ENCODE data around the gene UQCRC1. TPM values are rescaled to one million over a fixed set of nuclear protein-coding genes. Genes with fewer than 3 reads are reported as not detected.

UQCRC1 gene
- total RNA-seq, 1 donor from 2014 or later: 753 TPM

GRCh38 chr3:48635222-48636021 is 26.0 kb upstream of the UQCRC1 start, which contains the start of gene SLC26A6:
TSS of gene SLC26A6 (minus strand) at chr3:48635461. CDS start at chr3:48635393, 68 bp downstream.
- intact Hi-C loops (cut with DNase I): loop anchor here (1.0 to 2.0 kb wide), 3 partner anchors 21 to 49 kb away; partner anchors contain the start of genes NCKIPSD and UQCRC1

GRCh38 chr3:48634661-48635221 is 25.3 kb upstream of the UQCRC1 start:
- intact Hi-C loops (cut with DNase I): loop anchor here (1.0 to 2.0 kb wide), 3 partner anchors 22 to 50 kb away; partner anchors contain the start of genes NCKIPSD and UQCRC1
- peak; percentile 80 for DNase-seq (ENCODE audit: low spot score)

More at GRCh38 chr3:48635222-48636021, 26.0 kb upstream of the UQCRC1 start, which contains the start of gene SLC26A6:
- peak; percentile 99 for DNase-seq (ENCODE audit: low spot score)

DNA sequence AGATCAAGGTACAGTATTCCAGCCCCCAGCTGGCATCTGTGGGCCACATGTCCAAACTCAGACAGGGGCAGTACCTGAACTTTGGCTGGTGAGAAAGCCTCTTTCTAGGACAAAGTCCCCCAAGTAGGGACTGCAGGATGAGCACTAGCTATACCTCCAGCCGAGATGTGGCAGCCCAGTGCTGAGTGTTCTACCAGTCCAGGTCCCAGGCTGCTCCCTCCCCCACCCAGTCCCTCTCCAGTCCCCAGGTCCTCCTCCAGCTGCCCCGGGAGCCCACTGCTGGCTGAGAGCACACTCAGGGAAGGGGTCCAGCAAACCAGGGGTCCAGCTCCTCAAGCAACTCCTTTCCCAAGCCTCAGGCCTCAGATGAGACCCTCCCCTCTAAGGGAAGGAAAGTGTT is 24.3 kb upstream of the UQCRC1 start:
- DNase-seq (ENCODE audit: low spot score): no peak
- intact Hi-C loops (cut with DNase I): loop anchor here (2.0 kb wide), 2 partner anchors 25 to 51 kb away; partner anchors contain the start of genes NCKIPSD and UQCRC1

GRCh38 chr3:48633256-48633655 is 23.8 kb upstream of the UQCRC1 start:
- intact Hi-C loops (cut with DNase I): no loop called here
- no peak for DNase-seq (ENCODE audit: low spot score)

GRCh38 chr3:48631516-48632448 is 22.3 kb upstream of the UQCRC1 start:
- DNase-seq (ENCODE audit: low spot score): no peak

DNA sequence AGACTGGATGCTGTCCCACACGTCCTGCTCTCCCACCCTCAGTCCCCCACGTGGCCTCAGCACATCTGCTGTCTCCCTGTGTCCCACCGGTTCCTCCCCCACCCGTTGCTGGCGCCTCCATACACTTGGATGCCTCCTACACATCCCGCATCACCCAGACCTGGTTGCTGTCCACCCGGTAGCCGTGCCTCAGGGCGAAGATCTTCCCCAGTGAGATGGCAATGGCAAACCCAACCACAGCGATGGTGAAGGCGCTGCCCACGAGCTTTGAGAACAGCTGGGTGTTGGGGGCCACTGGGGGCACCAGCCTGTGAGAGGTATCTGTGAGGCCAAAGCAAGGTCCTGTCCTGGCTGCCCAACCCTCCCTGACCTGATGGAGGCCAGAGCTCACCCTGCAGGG is 21.4 kb upstream of the UQCRC1 start:
- DNase-seq (ENCODE audit: low spot score): no peak
- intact Hi-C loops (cut with DNase I): no loop called here

More at GRCh38 chr3:48631516-48632448, 22.3 kb upstream of the UQCRC1 start:
- intact Hi-C loops (cut with DNase I): no loop called here

- no peak for DNase-seq (ENCODE audit: low spot score)
- intact Hi-C loops (cut with DNase I): no loop called here
Observed at GRCh38 chr3:48630407-48630806, 21.0 kb upstream of the UQCRC1 start.

DNA sequence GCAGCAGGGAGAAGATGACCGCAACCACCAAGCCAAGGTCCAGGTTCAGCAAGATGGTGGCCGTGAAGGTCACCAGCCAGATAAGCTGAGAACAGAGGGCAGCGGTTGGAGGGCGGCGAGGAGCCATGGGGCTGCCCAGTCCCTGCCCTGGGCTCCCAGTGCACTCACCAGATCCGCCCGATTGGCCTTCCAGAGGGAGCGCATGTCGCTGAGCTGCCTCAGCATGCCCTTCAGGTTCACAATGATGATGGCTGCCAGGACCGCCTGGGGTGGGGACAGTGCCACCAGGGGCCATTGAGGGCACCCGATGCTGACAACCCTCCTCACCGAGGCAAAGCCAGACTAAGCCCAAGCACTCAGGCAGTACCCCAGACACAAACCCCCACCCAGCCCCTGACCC is 20.4 kb upstream of the UQCRC1 start:
- no peak for DNase-seq (ENCODE audit: low spot score)
- intact Hi-C loops (cut with DNase I): no loop called here

- no peak for DNase-seq (ENCODE audit: low spot score)
- intact Hi-C loops (cut with DNase I): no loop called here
Observed at GRCh38 chr3:48628277-48629017, 19.0 kb upstream of the UQCRC1 start.

- intact Hi-C loops (cut with DNase I): no loop called here
- DNase-seq (ENCODE audit: low spot score): no peak
Observed at GRCh38 chr3:48625600-48625999, 16.2 kb upstream of the UQCRC1 start.

DNA sequence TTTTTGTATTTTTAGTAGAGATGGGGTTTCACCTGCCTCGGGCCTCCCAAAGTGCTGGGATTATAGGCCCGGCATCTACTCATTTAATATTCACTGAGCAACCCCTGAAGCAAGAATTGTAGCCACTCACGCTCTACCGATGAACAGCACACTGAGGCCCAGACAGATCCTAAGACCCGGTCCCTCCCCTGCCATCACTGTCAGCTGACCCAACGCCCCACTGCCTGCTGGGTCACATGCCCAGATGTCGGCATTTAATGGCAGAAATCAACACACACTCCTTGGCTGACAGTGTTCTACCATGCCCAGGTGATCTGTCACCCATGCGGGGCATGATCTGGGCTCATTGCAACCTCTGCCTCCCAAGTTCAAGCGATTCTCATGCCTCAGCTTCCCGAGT is 15.3 kb upstream of the UQCRC1 start:
- intact Hi-C loops (cut with DNase I): no loop called here
- DNase-seq (ENCODE audit: low spot score): no peak

DNA sequence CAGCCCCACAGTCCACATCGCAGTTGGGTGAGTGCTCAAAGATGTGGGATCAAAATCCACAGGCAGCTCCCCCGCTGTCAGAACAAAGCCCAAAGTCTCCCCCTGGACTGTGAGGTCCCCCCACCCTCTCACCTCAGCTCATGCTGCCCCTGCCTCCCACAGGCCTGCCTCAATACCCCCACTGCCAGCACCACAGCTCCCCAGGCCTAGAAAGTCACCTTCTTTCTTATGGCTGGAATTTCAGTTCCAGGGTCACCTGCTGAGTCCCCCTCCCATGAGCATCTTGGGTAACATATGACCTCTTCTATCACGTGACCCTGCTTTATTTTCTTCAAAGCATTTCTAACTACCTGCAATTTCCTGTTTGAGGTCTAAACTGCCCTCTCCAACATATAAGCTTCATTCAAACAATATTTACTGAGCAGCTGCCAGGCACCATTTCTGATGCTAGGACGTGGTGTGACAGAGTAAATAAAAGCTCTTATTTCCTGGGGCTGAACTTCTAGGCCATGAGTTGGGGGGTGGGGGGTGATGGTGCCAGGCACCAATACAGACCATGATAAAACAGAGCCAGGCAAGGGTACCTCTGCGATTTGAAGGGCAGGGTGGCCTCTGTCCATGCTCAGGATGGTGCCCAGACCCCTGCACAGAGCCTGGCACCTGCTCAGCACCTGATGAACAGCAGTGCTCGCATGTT is 14.6 kb upstream of the UQCRC1 start:
- intact Hi-C loops (cut with DNase I): no loop called here
- no peak for DNase-seq (ENCODE audit: low spot score)

DNA sequence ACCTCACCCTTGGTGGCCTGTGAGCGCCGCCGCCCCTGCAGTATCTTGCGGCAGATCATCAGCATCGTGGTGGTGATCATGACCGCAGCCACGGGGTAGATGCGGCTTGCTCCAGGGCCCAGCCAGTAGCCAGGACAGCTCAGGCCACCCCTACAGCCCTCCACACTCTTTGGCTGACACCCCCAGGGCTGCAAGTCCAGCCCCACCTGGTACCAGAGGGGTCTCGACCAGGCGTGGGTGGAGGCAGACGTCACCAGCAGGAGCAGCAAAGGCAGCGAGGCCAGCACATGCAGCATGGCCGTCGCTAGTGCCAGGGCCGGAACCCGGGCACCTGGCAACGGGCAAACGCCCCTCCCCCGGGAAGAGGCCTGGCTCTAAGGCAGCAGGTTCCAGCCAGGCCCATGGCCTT is 12.0 kb upstream of the UQCRC1 start, which contains the start of gene TMEM89:
Gene TMEM89 (minus strand): TSS at position 309 of the 409 bp plus-strand sequence. CDS start 13 bp downstream, at position 296.
- no peak for DNase-seq (ENCODE audit: low spot score)
- intact Hi-C loops (cut with DNase I): no loop called here

DNA sequence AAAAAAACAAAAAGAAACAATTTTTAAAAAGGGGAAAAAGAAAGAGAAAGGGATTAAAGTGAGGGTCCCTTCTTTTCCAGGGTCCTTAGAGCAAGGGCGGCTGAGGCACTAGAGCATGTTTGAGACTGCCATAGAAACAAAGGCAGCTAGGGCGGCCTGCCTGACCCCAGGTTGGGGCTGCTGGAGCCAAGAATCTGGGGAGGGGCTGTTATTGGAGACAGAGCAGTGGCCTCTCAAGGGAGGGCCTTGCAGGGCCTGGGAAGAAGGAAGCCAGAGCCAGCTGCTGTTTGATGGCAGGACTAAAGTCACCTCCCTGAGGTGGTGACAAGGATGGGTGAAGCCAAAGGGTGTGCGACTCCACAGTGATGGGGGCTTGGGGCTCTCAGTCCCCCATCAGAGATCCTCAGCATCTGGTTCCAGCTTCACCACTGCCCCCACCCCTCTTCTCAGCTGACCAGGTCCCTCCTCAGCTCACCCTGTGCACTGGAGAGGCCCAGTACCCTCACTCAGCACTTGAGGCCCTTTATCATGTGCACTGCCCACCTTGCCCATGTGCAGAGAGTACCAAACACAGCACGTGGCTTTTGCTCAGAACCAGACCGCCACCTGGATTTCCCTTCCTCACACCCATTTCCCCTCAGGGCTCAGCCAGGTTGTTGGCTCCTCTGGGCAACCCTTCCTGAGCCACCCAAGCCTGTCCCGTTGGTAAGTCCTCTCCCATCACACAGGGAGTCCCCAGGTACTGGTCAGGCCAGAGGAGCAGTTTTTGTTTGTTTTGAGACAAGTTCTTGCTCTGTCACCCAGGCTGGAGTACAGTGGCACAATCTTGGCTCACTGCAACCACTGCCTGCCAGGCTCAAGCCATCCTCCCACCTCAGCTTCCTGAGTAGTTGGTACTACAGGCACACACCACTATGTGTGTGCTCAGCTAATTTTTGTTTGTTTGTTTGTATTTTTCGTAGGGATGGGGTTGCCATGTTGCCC is 10.4 kb upstream of the UQCRC1 start:
- DNase-seq (ENCODE audit: low spot score): no peak
- intact Hi-C loops (cut with DNase I): no loop called here

GRCh38 chr3:48617559-48617958 is 8.1 kb upstream of the UQCRC1 start:
- DNase-seq (ENCODE audit: low spot score): no peak
- intact Hi-C loops (cut with DNase I): no loop called here

- intact Hi-C loops (cut with DNase I): no loop called here
- no peak for DNase-seq (ENCODE audit: low spot score)
Observed at GRCh38 chr3:48614044-48614443, 4.6 kb upstream of the UQCRC1 start.

DNA sequence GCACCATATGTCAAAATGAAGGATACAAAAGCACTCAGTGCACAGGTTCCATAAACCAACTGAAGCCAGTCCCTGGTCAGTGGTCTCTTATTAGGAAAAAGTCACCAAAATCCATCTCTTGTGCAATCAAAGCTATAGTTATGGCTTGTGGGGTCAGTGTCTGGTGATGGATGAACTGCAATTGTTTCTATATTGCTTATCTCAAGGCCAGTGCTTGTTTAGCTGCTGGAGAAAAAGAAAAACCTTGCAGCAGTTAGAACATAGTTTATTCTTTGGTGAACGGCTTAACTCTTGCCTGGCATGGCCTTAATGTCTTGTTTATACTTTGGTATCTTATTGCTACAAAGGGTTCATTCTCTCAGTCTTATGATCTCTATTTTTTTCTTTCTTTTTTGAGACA is 2.9 kb upstream of the UQCRC1 start:
- DNase-seq (ENCODE audit: low spot score): no peak
- intact Hi-C loops (cut with DNase I): no loop called here
